ENCODE data around the gene LTN1. TPM values are rescaled to one million over a fixed set of nuclear protein-coding genes. Genes with fewer than 3 reads are reported as not detected.

Gene LTN1
- total RNA-seq, 3 donors from 2014 or later, result 27.4 to 41.1 (median 29.8) TPM

DNA sequence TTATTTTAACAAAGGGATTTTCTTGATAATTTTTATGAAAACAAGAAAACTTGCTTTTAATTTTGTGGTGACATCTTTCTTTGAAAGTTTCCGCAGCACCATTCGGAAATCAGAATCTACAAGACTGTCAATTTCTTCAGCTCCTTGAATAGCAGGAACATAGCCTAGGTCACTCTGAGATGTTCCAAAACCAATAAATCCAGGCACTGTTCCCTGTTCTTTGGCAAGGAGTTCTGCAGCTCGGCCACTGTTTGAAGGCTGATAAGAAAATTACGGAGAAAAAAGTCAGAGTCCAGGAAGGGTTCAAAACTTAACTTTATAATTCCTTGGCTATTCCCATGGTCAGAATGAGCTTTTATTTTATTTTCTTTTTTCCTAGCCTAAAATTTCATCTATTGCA, 6.0 kb downstream of the LTN1 start:
- Histone ChIP-seq H3K27ac (no peak overlapping the region), H3K27me3 (no peaks in the 10 kb centered on the region), H3K36me3 (peaks cover 5% of the 10 kb centered on the region), H3K4me3 (no peak overlapping the region), H3K9me3 (no peaks in the 10 kb centered on the region), H3K4me1 (peaks cover 0 to 6% of the 10 kb centered on the region in 2 donors)
- intact Hi-C loops (cut with DNase I; ENCODE audit: low total_unique reads), result no loop called here
- DNase-seq (ENCODE audit: low spot score in 2 of 2), result no peak
- TF ChIP-seq CTCF (IDR thresholded peaks at IDR 0.05) (no peak), POLR2A (IDR thresholded peaks at IDR 0.05) (no peak), POLR2AphosphoS5 (IDR thresholded peaks at IDR 0.05) (no peak)

DNA sequence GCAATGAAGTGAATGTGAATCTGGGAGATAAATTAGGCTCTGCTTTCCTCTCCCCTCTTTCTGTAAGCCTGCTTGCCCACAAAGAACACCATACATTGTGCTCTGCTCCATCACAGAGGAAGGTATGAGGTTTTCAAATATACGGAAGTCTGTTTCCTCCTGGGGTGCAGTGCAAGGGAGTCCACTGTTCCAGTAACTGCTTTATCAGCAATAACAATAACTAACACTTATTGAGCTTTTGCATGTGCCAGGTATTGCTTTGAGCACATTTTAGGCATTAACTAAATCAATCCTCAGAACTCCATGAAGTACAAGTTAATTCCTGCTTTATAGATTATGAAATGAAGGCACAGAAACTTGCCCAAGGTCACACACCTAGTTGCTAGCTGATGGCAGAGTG, 10.0 kb downstream of the LTN1 start:
- H3K9me3 ChIP-seq, result no peaks in the 10 kb centered on the region
- no peaks in the 10 kb centered on the region for H3K27me3 ChIP-seq
- TF ChIP-seq POLR2A (IDR thresholded peaks at IDR 0.05) (no peak), POLR2AphosphoS5 (IDR thresholded peaks at IDR 0.05) (no peak), CTCF (IDR thresholded peaks at IDR 0.05) (no peak)
- peaks cover 5% of the 10 kb centered on the region for H3K36me3 ChIP-seq
- no peak overlapping the region for H3K27ac ChIP-seq
- DNase-seq (ENCODE audit: low spot score in 2 of 2), result no peak
- intact Hi-C loops (cut with DNase I; ENCODE audit: low total_unique reads), result loop anchor here (5.0 kb wide), 1 partner anchor 765 kb away; no protein-coding TSS in a partner anchor
- H3K4me3 ChIP-seq, result no peak overlapping the region
- no peaks in the 10 kb centered on the region for H3K4me1 ChIP-seq

DNA sequence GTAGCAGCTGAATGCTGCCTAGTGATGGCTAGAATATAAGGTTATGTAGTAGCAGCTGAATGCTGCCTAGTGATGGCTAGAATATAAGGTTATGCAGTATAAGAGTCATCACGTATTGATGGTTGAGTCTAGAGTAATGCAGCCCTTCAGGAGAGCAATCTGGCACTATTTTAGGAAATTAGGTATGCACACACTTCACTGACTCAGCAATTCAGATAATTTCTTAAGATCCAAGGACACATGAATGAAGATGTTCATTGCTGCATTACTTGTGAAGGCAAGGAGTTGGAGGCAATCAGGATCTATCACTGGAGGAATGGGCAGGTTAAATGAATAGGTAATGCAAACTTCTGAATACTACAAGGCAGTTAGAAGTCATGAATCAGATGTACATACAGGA, 13.6 kb downstream of the LTN1 start:
- Histone ChIP-seq H3K27ac (no peak overlapping the region), H3K4me3 (no peak overlapping the region), H3K4me1 (no peaks in the 10 kb centered on the region), H3K9me3 (no peaks in the 10 kb centered on the region), H3K27me3 (no peaks in the 10 kb centered on the region), H3K36me3 (peaks cover 5% of the 10 kb centered on the region)
- no peak for TF ChIP-seq POLR2AphosphoS5 (IDR thresholded peaks at IDR 0.05)
- no peak for TF ChIP-seq CTCF (IDR thresholded peaks at IDR 0.05)
- no peak for TF ChIP-seq POLR2A (IDR thresholded peaks at IDR 0.05)
- intact Hi-C loops (cut with DNase I; ENCODE audit: low total_unique reads), result no loop called here
- DNase-seq (ENCODE audit: low spot score in 2 of 2), result no peak

DNA sequence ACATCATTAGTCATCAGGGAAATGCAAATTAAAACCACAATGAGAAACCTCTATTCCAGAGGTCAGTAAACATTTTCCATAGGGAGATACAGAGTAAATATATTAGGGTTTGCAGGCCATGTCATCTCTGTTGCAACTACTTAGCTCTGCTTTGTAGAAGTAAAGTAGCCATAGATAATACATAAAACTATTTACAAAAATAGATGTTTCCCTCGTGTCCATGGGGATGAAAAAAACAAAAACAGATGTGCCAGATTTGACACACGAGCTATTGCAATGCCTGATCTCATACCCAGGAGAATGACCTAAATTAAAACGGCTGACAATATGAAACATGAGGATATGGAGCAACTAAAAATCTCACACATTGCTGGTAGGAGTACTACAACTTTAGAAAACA, 17.3 kb downstream of the LTN1 start:
- Histone ChIP-seq H3K9me3 (no peaks in the 10 kb centered on the region), H3K4me3 (no peak overlapping the region), H3K27ac (no peak overlapping the region), H3K36me3 (no peaks in the 10 kb centered on the region), H3K4me1 (no peaks in the 10 kb centered on the region), H3K27me3 (no peaks in the 10 kb centered on the region)
- intact Hi-C loops (cut with DNase I; ENCODE audit: low total_unique reads), result no loop called here
- DNase-seq (ENCODE audit: low spot score in 2 of 2), result no peak
- TF ChIP-seq CTCF (IDR thresholded peaks at IDR 0.05) (no peak), POLR2AphosphoS5 (IDR thresholded peaks at IDR 0.05) (no peak), POLR2A (IDR thresholded peaks at IDR 0.05) (no peak)

DNA sequence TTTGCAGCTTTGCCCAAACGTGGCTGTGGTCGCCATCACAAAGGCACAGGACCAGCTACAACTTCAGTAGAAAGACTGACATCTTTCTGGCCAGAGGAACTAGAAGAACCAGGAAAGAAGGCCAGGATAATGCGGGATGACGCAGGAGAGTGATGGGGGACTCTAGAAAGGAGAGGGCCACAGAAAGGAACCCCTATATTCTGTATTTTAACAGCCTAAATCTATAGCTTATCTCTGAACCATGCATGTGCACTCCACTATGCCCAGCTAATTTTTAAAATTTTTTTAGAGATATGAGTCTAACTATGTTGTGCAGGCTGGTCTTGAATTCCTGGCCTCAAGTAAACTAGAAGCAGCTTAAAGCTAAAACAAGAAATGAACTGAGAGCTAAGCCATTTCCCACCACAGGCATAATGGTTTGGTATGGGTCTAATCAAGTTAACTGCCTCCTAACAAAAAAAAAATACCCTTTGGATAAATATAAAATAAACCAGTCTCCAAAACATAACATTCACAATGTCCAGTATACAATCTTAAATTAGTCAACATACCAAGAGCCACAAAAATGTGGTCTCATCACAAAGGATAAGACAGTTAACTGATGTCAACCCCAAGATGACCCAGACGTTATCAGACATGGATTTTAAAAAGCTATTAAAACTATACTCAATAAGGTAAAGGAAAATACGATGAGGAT, 18.0 kb downstream of the LTN1 start:
- Histone ChIP-seq H3K36me3 (no peaks in the 10 kb centered on the region), H3K27ac (no peak overlapping the region), H3K27me3 (no peaks in the 10 kb centered on the region), H3K4me1 (no peaks in the 10 kb centered on the region), H3K9me3 (no peaks in the 10 kb centered on the region), H3K4me3 (no peak overlapping the region)
- DNase-seq (ENCODE audit: low spot score in 2 of 2), result no peak
- TF ChIP-seq CTCF (IDR thresholded peaks at IDR 0.05) (no peak), POLR2AphosphoS5 (IDR thresholded peaks at IDR 0.05) (no peak), POLR2A (IDR thresholded peaks at IDR 0.05) (no peak)
- intact Hi-C loops (cut with DNase I; ENCODE audit: low total_unique reads), result no loop called here
